WERI-Rb-1 (cell line): ENCODE results near the gene DSC2.

Experiments used
- DNase-seq: peaks from one replicate; pipeline ENCODE4 v3.0.0-alpha.2; 2020
- H3K27ac ChIP-seq: fragments of 250-450 bp; sonication (Bioruptor Pico); 2 replicates; pipeline ENCODE4 v1.5.1; 2020; ENCODE audit warnings: mild to moderate bottlenecking, moderate library complexity
- H3K27me3 ChIP-seq: fragments of 250-450 bp; sonication (Bioruptor Pico); 2 replicates; pipeline ENCODE4 v1.5.1; 2021; ENCODE audit warnings: mild to moderate bottlenecking, low read depth, moderate library complexity; ENCODE audit not compliant: insufficient read depth, severe bottlenecking
- H3K36me3 ChIP-seq: fragments of 250-450 bp; sonication (Bioruptor Pico); 2 replicates; pipeline ENCODE4 v1.5.1; 2020; ENCODE audit warnings: mild to moderate bottlenecking, moderate library complexity
- H3K4me3 ChIP-seq: 2 replicates; pipeline ENCODE4 v1.5.1; 2011; ENCODE audit warnings: low read depth, mild to moderate bottlenecking, control low read depth, low read length
- H3K9me3 ChIP-seq: fragments of 250-450 bp; sonication (Bioruptor Pico); 2 replicates; pipeline ENCODE4 v1.5.1; 2021; ENCODE audit warnings: mild to moderate bottlenecking, moderate library complexity; ENCODE audit not compliant: severe bottlenecking
- CTCF ChIP-seq: IDR thresholded peaks from 2 replicates; pipeline ENCODE4 v1.5.1; 2011; ENCODE audit warnings: low read depth, mild to moderate bottlenecking, control low read depth, inconsistent platforms, low read length

The DSC2 gene

GRCh38 chr18:31093880-31094279 is 8.3 kb downstream of the DSC2 start:
- peaks cover 13% of the 10 kb centered on the region for H3K36me3 ChIP-seq
- no peak for TF ChIP-seq CTCF
- DNase-seq = no peak
- H3K9me3 ChIP-seq = no peaks in the 10 kb centered on the region
- H3K4me3 ChIP-seq = no peak overlapping the region
- H3K27me3 ChIP-seq = no peaks in the 10 kb centered on the region
- no peak overlapping the region for H3K27ac ChIP-seq

GRCh38 chr18:31093294-31093693 is 8.9 kb downstream of the DSC2 start:
- no peak for DNase-seq
- Histone ChIP-seq H3K27ac (no peak overlapping the region), H3K9me3 (no peaks in the 10 kb centered on the region), H3K4me3 (no peak overlapping the region), H3K36me3 (peaks cover 18% of the 10 kb centered on the region), H3K27me3 (no peaks in the 10 kb centered on the region)
- TF ChIP-seq CTCF = no peak

GRCh38 chr18:31091350-31091749 is 10.9 kb downstream of the DSC2 start:
- H3K36me3 ChIP-seq = peaks cover 28% of the 10 kb centered on the region
- no peak for DNase-seq

GRCh38 chr18:31088532-31088931 is 13.7 kb downstream of the DSC2 start:
- Histone ChIP-seq H3K36me3 (peaks cover 30% of the 10 kb centered on the region), H3K27me3 (no peaks in the 10 kb centered on the region), H3K9me3 (no peaks in the 10 kb centered on the region), H3K27ac (no peak overlapping the region), H3K4me3 (no peak overlapping the region)
- no peak for DNase-seq
- TF ChIP-seq CTCF = no peak

More at GRCh38 chr18:31091350-31091749, 10.9 kb downstream of the DSC2 start:
- H3K27ac ChIP-seq = no peak overlapping the region
- TF ChIP-seq CTCF = no peak
- no peak overlapping the region for H3K4me3 ChIP-seq
- H3K27me3 ChIP-seq = no peaks in the 10 kb centered on the region
- H3K9me3 ChIP-seq = no peaks in the 10 kb centered on the region

GRCh38 chr18:31079973-31080372 is 22.2 kb downstream of the DSC2 start:
- TF ChIP-seq CTCF = no peak

GRCh38 chr18:31077878-31078277 is 24.3 kb downstream of the DSC2 start:
- Histone ChIP-seq H3K27me3 (no peaks in the 10 kb centered on the region), H3K27ac (no peak overlapping the region), H3K36me3 (peaks cover 23% of the 10 kb centered on the region), H3K9me3 (no peaks in the 10 kb centered on the region), H3K4me3 (no peak overlapping the region)
- DNase-seq = no peak
- no peak for TF ChIP-seq CTCF

More at GRCh38 chr18:31079973-31080372, 22.2 kb downstream of the DSC2 start:
- Histone ChIP-seq H3K27me3 (no peaks in the 10 kb centered on the region), H3K4me3 (no peak overlapping the region), H3K9me3 (no peaks in the 10 kb centered on the region), H3K36me3 (peaks cover 18% of the 10 kb centered on the region), H3K27ac (no peak overlapping the region)
- no peak for DNase-seq
